ENCODE results near the gene RANBP3. TPM values are rescaled to one million over a fixed set of nuclear protein-coding genes. Genes with fewer than 3 reads are reported as not detected.

The RANBP3 gene
- total RNA-seq, 1 experiment from 2014 or later, result 62.4 TPM

- Histone ChIP-seq H3K4me3 (replicated peaks in 1 of 2; ENCODE audit: low read depth in 1 of 2, low read length in 2 of 2) (no peak overlapping the region), H3K36me3 (ENCODE audit: control insufficient read depth in 1 of 2, insufficient read depth in 2 of 2, low read length in 2 of 2) (no peaks in the 10 kb centered on the region), H3K9ac (ENCODE audit: low read length) (no peak overlapping the region), H3K9me3 (ENCODE audit: control insufficient read depth in 1 of 2, insufficient read depth in 1 of 2, low read depth in 1 of 2, low read length in 2 of 2) (no peaks in the 10 kb centered on the region), H4K20me1 (ENCODE audit: insufficient read depth) (peaks cover 17% of the 10 kb centered on the region; the same call in 1 of the 2 replicates), H3K27me3 (ENCODE audit: insufficient read depth, low read length) (no peaks in the 10 kb centered on the region), H3K4me2 (ENCODE audit: low read length) (no peak overlapping the region), H3K79me2 (ENCODE audit: insufficient read depth, low read length) (peaks cover 95% of the 10 kb centered on the region), H2AFZ (ENCODE audit: low read depth, low read length, poor library complexity, severe bottlenecking) (no peak overlapping the region), H3K9me2 (ENCODE audit: insufficient read depth) (no peaks in the 10 kb centered on the region), H3K4me1 (ENCODE audit: control insufficient read depth in 1 of 2, insufficient read depth in 2 of 2, low read length in 2 of 2) (peaks cover 0 to 2% of the 10 kb centered on the region in 2 experiments; a peak in 1 of 4 replicates), H3K27ac (ENCODE audit: low read depth, low read length) (no peak overlapping the region)
- no TSS peak for BruUV-seq (replicated peaks)
- intact Hi-C loops (cut with micrococcal nuclease), result no loop called here
- POLR2A ChIA-PET, result no interaction called here
- RAD21 ChIA-PET (ENCODE audit: low non-redundant PET in 1 of 2, low total read pairs in 2 of 2, uncharacterized antibody in 2 of 2, unreplicated experiment in 2 of 2), result no interaction called here
- DNase-seq (ENCODE audit: low read depth, low spot score), result no peak
- TF ChIP-seq TCF7L2 (IDR thresholded peaks at IDR 0.05; ENCODE audit: borderline replicate concordance, extremely low read depth, insufficient read depth, insufficient read length) (no peak), FOSL1 (IDR thresholded peaks at IDR 0.05; ENCODE audit: low read depth) (no peak), POLR2AphosphoS5 (IDR thresholded peaks at IDR 0.05; ENCODE audit: low read depth, low read length) (no peak), EGR1 (IDR thresholded peaks at IDR 0.05; ENCODE audit: low read depth) (no peak), SIN3A (IDR thresholded peaks at IDR 0.05; ENCODE audit: low read depth) (no peak), SRF (IDR thresholded peaks at IDR 0.05; ENCODE audit: low read depth) (no peak), REST (IDR thresholded peaks at IDR 0.05; ENCODE audit: low read depth) (no peak), ATF3 (IDR thresholded peaks at IDR 0.05) (no peak), POLR2A (IDR thresholded peaks at IDR 0.05; ENCODE audit: borderline replicate concordance, extremely low read depth, insufficient read depth, insufficient read length) (no peak), EZH2 (IDR thresholded peaks at IDR 0.05) (no peak), JUND (IDR thresholded peaks at IDR 0.05) (no peak), CEBPB (IDR thresholded peaks at IDR 0.05; ENCODE audit: low read depth) (no peak), YY1 (IDR thresholded peaks at IDR 0.05; ENCODE audit: extremely low read depth, insufficient replicate concordance, low read depth, low read length) (no peak)
- TF ChIP-seq, protein P1, sequence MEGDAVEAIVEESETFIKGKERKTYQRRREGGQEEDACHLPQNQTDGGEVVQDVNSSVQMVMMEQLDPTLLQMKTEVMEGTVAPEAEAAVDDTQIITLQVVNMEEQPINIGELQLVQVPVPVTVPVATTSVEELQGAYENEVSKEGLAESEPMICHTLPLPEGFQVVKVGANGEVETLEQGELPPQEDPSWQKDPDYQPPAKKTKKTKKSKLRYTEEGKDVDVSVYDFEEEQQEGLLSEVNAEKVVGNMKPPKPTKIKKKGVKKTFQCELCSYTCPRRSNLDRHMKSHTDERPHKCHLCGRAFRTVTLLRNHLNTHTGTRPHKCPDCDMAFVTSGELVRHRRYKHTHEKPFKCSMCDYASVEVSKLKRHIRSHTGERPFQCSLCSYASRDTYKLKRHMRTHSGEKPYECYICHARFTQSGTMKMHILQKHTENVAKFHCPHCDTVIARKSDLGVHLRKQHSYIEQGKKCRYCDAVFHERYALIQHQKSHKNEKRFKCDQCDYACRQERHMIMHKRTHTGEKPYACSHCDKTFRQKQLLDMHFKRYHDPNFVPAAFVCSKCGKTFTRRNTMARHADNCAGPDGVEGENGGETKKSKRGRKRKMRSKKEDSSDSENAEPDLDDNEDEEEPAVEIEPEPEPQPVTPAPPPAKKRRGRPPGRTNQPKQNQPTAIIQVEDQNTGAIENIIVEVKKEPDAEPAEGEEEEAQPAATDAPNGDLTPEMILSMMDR (IDR thresholded peaks at IDR 0.05 in 2 of 3, conservative IDR thresholded peaks at IDR 0.05 in 1 of 3; ENCODE audit: borderline replicate concordance in 1 of 3, insufficient read depth in 1 of 3, low read depth in 2 of 3, low read length in 2 of 3), result no peak
- TF ChIP-seq, protein P2, sequence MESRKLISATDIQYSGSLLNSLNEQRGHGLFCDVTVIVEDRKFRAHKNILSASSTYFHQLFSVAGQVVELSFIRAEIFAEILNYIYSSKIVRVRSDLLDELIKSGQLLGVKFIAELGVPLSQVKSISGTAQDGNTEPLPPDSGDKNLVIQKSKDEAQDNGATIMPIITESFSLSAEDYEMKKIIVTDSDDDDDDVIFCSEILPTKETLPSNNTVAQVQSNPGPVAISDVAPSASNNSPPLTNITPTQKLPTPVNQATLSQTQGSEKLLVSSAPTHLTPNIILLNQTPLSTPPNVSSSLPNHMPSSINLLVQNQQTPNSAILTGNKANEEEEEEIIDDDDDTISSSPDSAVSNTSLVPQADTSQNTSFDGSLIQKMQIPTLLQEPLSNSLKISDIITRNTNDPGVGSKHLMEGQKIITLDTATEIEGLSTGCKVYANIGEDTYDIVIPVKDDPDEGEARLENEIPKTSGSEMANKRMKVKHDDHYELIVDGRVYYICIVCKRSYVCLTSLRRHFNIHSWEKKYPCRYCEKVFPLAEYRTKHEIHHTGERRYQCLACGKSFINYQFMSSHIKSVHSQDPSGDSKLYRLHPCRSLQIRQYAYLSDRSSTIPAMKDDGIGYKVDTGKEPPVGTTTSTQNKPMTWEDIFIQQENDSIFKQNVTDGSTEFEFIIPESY (IDR thresholded peaks at IDR 0.05; ENCODE audit: extremely low read depth, insufficient replicate concordance, low read length), result no peak
- ATAC-seq, result no peak
- CTCF ChIA-PET, result interaction anchor here (1.2 kb wide), 1 partner anchor 9 kb away, joined by 3 read pairs; no protein-coding TSS in a partner anchor
Observed at GRCh38 chr19:5959260-5960004, 18.5 kb downstream of the RANBP3 start.

Data from HCT116 (cell line).